Left renal pelvis (tissue), 4 donors: Measurements from ENCODE around the gene CCDC24. TPM values are rescaled to one million over a fixed set of nuclear protein-coding genes. Genes with fewer than 3 reads are reported as not detected.

Source experiments
- DNase-seq, 4 donors: peaks; one replicate each; pipeline ENCODE4 v3.0.0-alpha.2; 2013; ENCODE audit warnings: low read depth in 4 of 4, low spot score in 3 of 4
- polyA plus RNA-seq, 4 donors: library from polyadenylated mRNA; unstranded; fragments of 120-200 nt; gene quantifications; one replicate each; pipeline ENCODE4 v1.2.1, GENCODE V29; 2013; ENCODE audit not compliant: insufficient read length in 4 of 4

CCDC24 gene
- polyA plus RNA-seq, 4 donors, result 3.2 to 29.8 (median 16.4) TPM

- DNase-seq, result no peak
Measured at GRCh38 chr1:43962324-43962723, 29.1 kb upstream of the CCDC24 start.

GRCh38 chr1:43963006-43963405, 28.4 kb upstream of the CCDC24 start:
- no peak for DNase-seq

GRCh38 chr1:43963890-43964289, 27.5 kb upstream of the CCDC24 start:
- DNase-seq, result no peak

- no peak for DNase-seq
Measured at GRCh38 chr1:43965316-43965715, 26.1 kb upstream of the CCDC24 start.

GRCh38 chr1:43968348-43968948, 23.0 kb upstream of the CCDC24 start:
- no peak for DNase-seq

GRCh38 chr1:43969416-43969745, 22.0 kb upstream of the CCDC24 start:
- no peak for DNase-seq

GRCh38 chr1:43969746-43970466, 21.5 kb upstream of the CCDC24 start, which contains the start of gene DPH2:
TSS of gene DPH2 (plus strand) at chr1:43970010. CDS start at chr1:43970176, 166 bp downstream.
- peak; percentile 81 to 94 (median 90) for DNase-seq

- no peak for DNase-seq
Measured at GRCh38 chr1:43970502-43970901, 20.9 kb upstream of the CCDC24 start.

GRCh38 chr1:43970911-43971310, 20.5 kb upstream of the CCDC24 start:
- DNase-seq, result no peak

GRCh38 chr1:43971336-43971980, 19.9 kb upstream of the CCDC24 start:
- DNase-seq, result no peak

- DNase-seq, result no peak
Measured at GRCh38 chr1:43973981-43974442, 17.4 kb upstream of the CCDC24 start.

- peak in 3 of 4 donors; percentile 76 to 87 (median 78) for DNase-seq
Measured at GRCh38 chr1:43974443-43975248, 16.8 kb upstream of the CCDC24 start, which contains the start of gene ATP6V0B. TSS of gene ATP6V0B (plus strand) at chr1:43974960. CDS start at chr1:43975041, 81 bp downstream.

GRCh38 chr1:43975249-43975961, 16.0 kb upstream of the CCDC24 start:
- no peak for DNase-seq

- no peak for DNase-seq
Measured at GRCh38 chr1:43976045-43976444, 15.4 kb upstream of the CCDC24 start.

- DNase-seq, result no peak
Measured at GRCh38 chr1:43976890-43977289, 14.5 kb upstream of the CCDC24 start.

GRCh38 chr1:43977376-43978263, 13.8 kb upstream of the CCDC24 start:
- DNase-seq, result no peak

GRCh38 chr1:43978264-43978550, 13.2 kb upstream of the CCDC24 start:
- DNase-seq, result no peak

GRCh38 chr1:43978551-43979260, 12.7 kb upstream of the CCDC24 start, which contains the start of gene B4GALT2:
TSS of gene B4GALT2 (plus strand) at chr1:43979210. CDS start at chr1:43981161, 1,951 bp downstream.
- no peak for DNase-seq

GRCh38 chr1:43979261-43979527, 12.2 kb upstream of the CCDC24 start:
- DNase-seq, result no peak
